ENCODE data around the gene AREL1. TPM values are rescaled to one million over a fixed set of nuclear protein-coding genes. Genes with fewer than 3 reads are reported as not detected.

Gene AREL1
- total and polyA plus RNA-seq, 5 donors = 8.2 to 25.4 (median 23.1) TPM

- no peaks in the 10 kb centered on the region for H3K9me3 ChIP-seq (ENCODE audit: control insufficient read depth, low read length)
- intact Hi-C loops (cut with DNase I) = no loop called here
- H3K4me1 ChIP-seq (ENCODE audit: control insufficient read depth, insufficient read depth, low read length) = no peaks in the 10 kb centered on the region
- WGBS = 78% methylated on average over 10 of the region's 10 CpGs
- H3K27me3 ChIP-seq (ENCODE audit: control insufficient read depth, insufficient read depth) = no peaks in the 10 kb centered on the region
- no peak overlapping the region for H3K4me3 ChIP-seq (ENCODE audit: low read length)
- no peak for ATAC-seq
- no peak for DNase-seq
- H3K27ac ChIP-seq (ENCODE audit: low read length) = no peak overlapping the region
These were observed 76.3 kb downstream of the AREL1 start for GRCh38 chr14:74636424-74637177.

- no peaks in the 10 kb centered on the region for H3K9me3 ChIP-seq (ENCODE audit: control insufficient read depth, low read length)
- H3K27ac ChIP-seq (ENCODE audit: low read length) = no peak overlapping the region
These were observed 77.0 kb downstream of the AREL1 start for GRCh38 chr14:74635847-74636246.

GRCh38 chr14:74634964-74635363, 77.9 kb downstream of the AREL1 start:
- H3K4me1 ChIP-seq (ENCODE audit: control insufficient read depth, insufficient read depth, low read length) = no peaks in the 10 kb centered on the region
- no peak for ATAC-seq
- H3K9me3 ChIP-seq (ENCODE audit: control insufficient read depth, low read length) = no peaks in the 10 kb centered on the region
- DNase-seq = no peak
- intact Hi-C loops (cut with DNase I) = no loop called here
- no peak overlapping the region for H3K4me3 ChIP-seq (ENCODE audit: low read length)
- 64% methylated on average over 2 of the region's 2 CpGs for WGBS
- no peak overlapping the region for H3K27ac ChIP-seq (ENCODE audit: low read length)
- no peaks in the 10 kb centered on the region for H3K27me3 ChIP-seq (ENCODE audit: control insufficient read depth, insufficient read depth)

More at GRCh38 chr14:74635847-74636246, 77.0 kb downstream of the AREL1 start:
- no peaks in the 10 kb centered on the region for H3K4me1 ChIP-seq (ENCODE audit: control insufficient read depth, insufficient read depth, low read length)
- 86% methylated on average over 3 of the region's 3 CpGs for WGBS
- no peaks in the 10 kb centered on the region for H3K27me3 ChIP-seq (ENCODE audit: control insufficient read depth, insufficient read depth)
- no peak for DNase-seq
- no peak for ATAC-seq
- intact Hi-C loops (cut with DNase I) = no loop called here
- H3K4me3 ChIP-seq (ENCODE audit: low read length) = no peak overlapping the region

- ATAC-seq (no peak), DNase-seq (no peak)
- H3K9me3 ChIP-seq (ENCODE audit: control insufficient read depth, low read length) = no peaks in the 10 kb centered on the region
- no peak overlapping the region for H3K27ac ChIP-seq (ENCODE audit: low read length)
- 98% methylated on average over 1 of the region's 1 CpG for WGBS
- H3K4me1 ChIP-seq (ENCODE audit: control insufficient read depth, insufficient read depth, low read length) = no peaks in the 10 kb centered on the region
- H3K4me3 ChIP-seq (ENCODE audit: low read length) = no peak overlapping the region
- H3K27me3 ChIP-seq (ENCODE audit: control insufficient read depth, insufficient read depth) = no peaks in the 10 kb centered on the region
- intact Hi-C loops (cut with DNase I) = no loop called here
These were observed 78.4 kb downstream of the AREL1 start for GRCh38 chr14:74634481-74634880.

GRCh38 chr14:74630881-74631690, 81.8 kb downstream of the AREL1 start:
- Histone ChIP-seq H3K27me3 (ENCODE audit: control insufficient read depth, insufficient read depth) (no peaks in the 10 kb centered on the region), H3K4me1 (ENCODE audit: control insufficient read depth, insufficient read depth, low read length) (no peaks in the 10 kb centered on the region), H3K4me3 (ENCODE audit: low read length) (no peak overlapping the region), H3K9me3 (ENCODE audit: control insufficient read depth, low read length) (no peaks in the 10 kb centered on the region), H3K27ac (ENCODE audit: low read length) (no peak overlapping the region)
- 62% methylated on average over 15 of the region's 15 CpGs for WGBS
- DNase-seq (peak in 1 of 3 donors; percentile 61), ATAC-seq (peak; percentile 50 to 60)
- intact Hi-C loops (cut with DNase I) = no loop called here

GRCh38 chr14:74628418-74628817, 84.5 kb downstream of the AREL1 start:
- no peak for DNase-seq
- Histone ChIP-seq H3K27me3 (ENCODE audit: control insufficient read depth, insufficient read depth) (no peaks in the 10 kb centered on the region), H3K4me1 (ENCODE audit: control insufficient read depth, insufficient read depth, low read length) (no peaks in the 10 kb centered on the region), H3K4me3 (ENCODE audit: low read length) (no peak overlapping the region), H3K27ac (ENCODE audit: low read length) (no peak overlapping the region), H3K9me3 (ENCODE audit: control insufficient read depth, low read length) (no peaks in the 10 kb centered on the region)
- 80% methylated on average over 5 of the region's 5 CpGs for WGBS
- ATAC-seq = no peak
- intact Hi-C loops (cut with DNase I) = no loop called here

- no peaks in the 10 kb centered on the region for H3K9me3 ChIP-seq (ENCODE audit: control insufficient read depth, low read length)
- ATAC-seq (no peak), DNase-seq (no peak)
- H3K4me3 ChIP-seq (ENCODE audit: low read length) = no peak overlapping the region
- intact Hi-C loops (cut with DNase I) = no loop called here
- WGBS = 73% methylated on average over 8 of the region's 8 CpGs
- H3K27me3 ChIP-seq (ENCODE audit: control insufficient read depth, insufficient read depth) = no peaks in the 10 kb centered on the region
- no peaks in the 10 kb centered on the region for H3K4me1 ChIP-seq (ENCODE audit: control insufficient read depth, insufficient read depth, low read length)
- no peak overlapping the region for H3K27ac ChIP-seq (ENCODE audit: low read length)
These were observed 85.8 kb downstream of the AREL1 start for GRCh38 chr14:74627076-74627475.

- ATAC-seq = no peak
- 83% methylated on average over 5 of the region's 5 CpGs for WGBS
These were observed 90.6 kb downstream of the AREL1 start for GRCh38 chr14:74622257-74622656.

GRCh38 chr14:74621556-74621955, 91.3 kb downstream of the AREL1 start:
- peak in 1 of 3 donors; percentile 58 for DNase-seq
- peak in 1 of 2 donors; percentile 9 for ATAC-seq
- H3K9me3 ChIP-seq (ENCODE audit: control insufficient read depth, low read length) = no peaks in the 10 kb centered on the region
- H3K4me1 ChIP-seq (ENCODE audit: control insufficient read depth, insufficient read depth, low read length) = peaks cover 14% of the 10 kb centered on the region
- no peak overlapping the region for H3K27ac ChIP-seq (ENCODE audit: low read length)
- H3K27me3 ChIP-seq (ENCODE audit: control insufficient read depth, insufficient read depth) = no peaks in the 10 kb centered on the region
- 53% methylated on average over 6 of the region's 6 CpGs for WGBS
- H3K4me3 ChIP-seq (ENCODE audit: low read length) = no peak overlapping the region
- intact Hi-C loops (cut with DNase I) = no loop called here

More at GRCh38 chr14:74622257-74622656, 90.6 kb downstream of the AREL1 start:
- Histone ChIP-seq H3K9me3 (ENCODE audit: control insufficient read depth, low read length) (no peaks in the 10 kb centered on the region), H3K27me3 (ENCODE audit: control insufficient read depth, insufficient read depth) (no peaks in the 10 kb centered on the region), H3K4me3 (ENCODE audit: low read length) (no peak overlapping the region), H3K4me1 (ENCODE audit: control insufficient read depth, insufficient read depth, low read length) (peaks cover 14% of the 10 kb centered on the region), H3K27ac (ENCODE audit: low read length) (no peak overlapping the region)
- intact Hi-C loops (cut with DNase I) = no loop called here
- DNase-seq = no peak

GRCh38 chr14:74620923-74621322, 92.0 kb downstream of the AREL1 start:
- Histone ChIP-seq H3K4me3 (ENCODE audit: low read length) (no peak overlapping the region), H3K4me1 (ENCODE audit: control insufficient read depth, insufficient read depth, low read length) (peaks cover 14% of the 10 kb centered on the region), H3K27ac (ENCODE audit: low read length) (peak overlapping the region; percentile 51), H3K27me3 (ENCODE audit: control insufficient read depth, insufficient read depth) (no peaks in the 10 kb centered on the region), H3K9me3 (ENCODE audit: control insufficient read depth, low read length) (no peaks in the 10 kb centered on the region)
- intact Hi-C loops (cut with DNase I) = no loop called here
- no peak for DNase-seq
- ATAC-seq = no peak
- 85% methylated on average over 3 of the region's 3 CpGs for WGBS

- no peak for DNase-seq
- ATAC-seq = peak in 1 of 2 donors; percentile 46
- intact Hi-C loops (cut with DNase I) = no loop called here
- Histone ChIP-seq H3K9me3 (ENCODE audit: control insufficient read depth, low read length) (no peaks in the 10 kb centered on the region), H3K27ac (ENCODE audit: low read length) (peak overlapping the region; percentile 84), H3K4me1 (ENCODE audit: control insufficient read depth, insufficient read depth, low read length) (peaks cover 14% of the 10 kb centered on the region), H3K4me3 (ENCODE audit: low read length) (no peak overlapping the region), H3K27me3 (ENCODE audit: control insufficient read depth, insufficient read depth) (no peaks in the 10 kb centered on the region)
- 55% methylated on average over 2 of the region's 2 CpGs for WGBS
These were observed 92.4 kb downstream of the AREL1 start for GRCh38 chr14:74620497-74620921.

Measured in right cardiac atrium (tissue), 5 donors.